DOHH2 (cell line): ENCODE results near the gene ULBP2.
A peak's percentile ranks its signal among the peaks of the same experiment; 100 is the strongest.
"Not testable (repeated sequence)": the region's sequence is repeated elsewhere in the genome, so short reads cannot be mapped to it uniquely, and the experiment has no call there.

ENCODE experiments used
- H3F3A ChIP-seq: fragments of 200-600 bp; sonication (generic), shearing (Covaris generic); 2 replicates; pipeline ENCODE4 v1.6.0; 2016; ENCODE audit warnings: antibody characterized with exemption, mild to moderate bottlenecking; ENCODE audit not compliant: control insufficient read depth, insufficient read depth
- H3K27ac ChIP-seq: fragments of 200-600 bp; sonication (generic); 2 replicates; pipeline ENCODE4 v1.5.1; 2014; ENCODE audit warnings: low read depth, mild to moderate bottlenecking, low read length, moderate library complexity
- H3K27me3 ChIP-seq: fragments of 200-600 bp; sonication (generic); 2 replicates; pipeline ENCODE4 v1.6.1; 2014; ENCODE audit warnings: mild to moderate bottlenecking, low read length, mixed read lengths; ENCODE audit not compliant: control insufficient read depth
- H3K36me3 ChIP-seq: fragments of 200-600 bp; sonication (generic); 2 replicates; pipeline ENCODE4 v1.6.1; 2014; ENCODE audit warnings: mild to moderate bottlenecking, low read length, moderate library complexity, mixed read lengths; ENCODE audit not compliant: control insufficient read depth
- H3K4me1 ChIP-seq: fragments of 200-600 bp; sonication (generic); 2 replicates; pipeline ENCODE4 v1.6.1; 2014; ENCODE audit warnings: mild to moderate bottlenecking, low read length, mixed read lengths; ENCODE audit not compliant: control insufficient read depth
- H3K4me2 ChIP-seq: fragments of 200-600 bp; sonication (generic); 2 replicates; pipeline ENCODE4 v1.6.0; 2014; ENCODE audit warnings: mild to moderate bottlenecking, low read length, moderate library complexity
- H3K4me3 ChIP-seq: fragments of 200-600 bp; sonication (generic); 2 replicates; pipeline ENCODE4 v1.5.1; 2014; ENCODE audit warnings: mild to moderate bottlenecking, low read length, mixed read lengths
- H3K79me2 ChIP-seq: fragments of 200-600 bp; sonication (generic); 2 replicates; pipeline ENCODE4 v1.6.1; 2014; ENCODE audit warnings: mild to moderate bottlenecking, low read length, mixed read lengths; ENCODE audit not compliant: control insufficient read depth
- H3K9me2 ChIP-seq: fragments of 200-600 bp; sonication (generic); replicated peaks from 2 replicates; pipeline ENCODE4 v1.6.1; 2014; ENCODE audit warnings: mild to moderate bottlenecking, low read length, mixed read lengths; ENCODE audit not compliant: control insufficient read depth
- H3K9me3 ChIP-seq: fragments of 200-600 bp; sonication (generic); 2 replicates; pipeline ENCODE4 v1.6.1; 2014; ENCODE audit warnings: antibody characterized with exemption, low read length, mixed read lengths; ENCODE audit not compliant: control insufficient read depth, insufficient read depth
- H4K20me1 ChIP-seq: fragments of 200-600 bp; sonication (generic); 2 replicates; pipeline ENCODE4 v1.6.0; 2014; ENCODE audit warnings: low read depth, mild to moderate bottlenecking, antibody characterized with exemption, low read length, moderate library complexity; ENCODE audit not compliant: control insufficient read depth, insufficient read depth
- CTCF ChIP-seq: fragments of 200-600 bp; sonication (generic); IDR thresholded peaks from one replicate; pipeline ENCODE4 v1.5.1; 2014; ENCODE audit warnings: antibody characterized with exemption, mild to moderate bottlenecking, low read depth, low read length; ENCODE audit not compliant: poor library complexity, severe bottlenecking
- EZH2phosphoT487 ChIP-seq: fragments of 200-600 bp; sonication (generic); IDR thresholded peaks from 2 replicates; pipeline ENCODE4 v1.6.1; 2017; ENCODE audit warnings: borderline replicate concordance, mild to moderate bottlenecking, antibody characterized with exemption, low read length, moderate library complexity, mixed read lengths

ULBP2 gene

GRCh38 chr6:149939909-149940671 lies 1.7 kb upstream of the ULBP2 start:
- no peak overlapping the region for H3K4me3 ChIP-seq
- TF ChIP-seq CTCF (no peak), EZH2phosphoT487 (no peak)
- H3K9me2 ChIP-seq: no peaks in the 10 kb centered on the region
- no peaks in the 10 kb centered on the region for H4K20me1 ChIP-seq
- H3K79me2 ChIP-seq: no peaks in the 10 kb centered on the region
- H3F3A ChIP-seq: no peaks in the 10 kb centered on the region
- no peak overlapping the region for H3K27ac ChIP-seq
- no peak overlapping the region for H3K4me2 ChIP-seq
- H3K9me3 ChIP-seq: no peaks in the 10 kb centered on the region
- H3K36me3 ChIP-seq: no peaks in the 10 kb centered on the region
- peaks cover 17% of the 10 kb centered on the region for H3K4me1 ChIP-seq
- H3K27me3 ChIP-seq: peaks cover 61% of the 10 kb centered on the region

DNA sequence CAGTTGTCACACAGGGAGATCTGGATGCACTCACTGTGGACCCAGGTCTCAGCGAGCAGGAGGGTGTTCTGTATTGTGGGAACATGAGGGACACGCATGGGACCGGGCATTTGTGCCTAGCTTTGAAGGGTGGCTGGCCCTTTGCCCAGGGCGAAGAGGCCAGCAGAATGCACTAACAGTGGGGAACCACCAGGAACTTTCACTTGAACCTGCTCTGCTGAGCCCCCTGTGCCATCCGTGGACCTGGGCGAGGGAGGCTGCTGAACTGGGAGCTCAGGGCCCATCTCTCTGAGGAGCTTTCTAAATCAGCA lies 1.2 kb upstream of the ULBP2 start:
- H3K27me3 ChIP-seq: peaks cover 55% of the 10 kb centered on the region
- TF ChIP-seq CTCF: no peak
- TF ChIP-seq EZH2phosphoT487: no peak
- no peak overlapping the region for H3K4me2 ChIP-seq

GRCh38 chr6:149942461-149942829 lies 631 bp downstream of the ULBP2 start:
- H3K36me3 ChIP-seq: no peaks in the 10 kb centered on the region
- peak overlapping the region; percentile 86 for H3K4me3 ChIP-seq
- H3K27me3 ChIP-seq: peaks cover 37% of the 10 kb centered on the region
- no peaks in the 10 kb centered on the region for H3F3A ChIP-seq
- H3K27ac ChIP-seq: no peak overlapping the region
- no peak for TF ChIP-seq CTCF
- TF ChIP-seq EZH2phosphoT487: no peak
- no peaks in the 10 kb centered on the region for H4K20me1 ChIP-seq
- H3K79me2 ChIP-seq: no peaks in the 10 kb centered on the region
- peaks cover 17% of the 10 kb centered on the region for H3K4me1 ChIP-seq
- H3K4me2 ChIP-seq: peak overlapping the region; percentile 96
- H3K9me3 ChIP-seq: no peaks in the 10 kb centered on the region
- no peaks in the 10 kb centered on the region for H3K9me2 ChIP-seq

More for the DNA sequence above, 1.2 kb upstream of the ULBP2 start:
- H3F3A ChIP-seq: no peaks in the 10 kb centered on the region
- H3K9me3 ChIP-seq: no peaks in the 10 kb centered on the region
- no peaks in the 10 kb centered on the region for H4K20me1 ChIP-seq
- no peak overlapping the region for H3K27ac ChIP-seq
- no peaks in the 10 kb centered on the region for H3K9me2 ChIP-seq
- peaks cover 17% of the 10 kb centered on the region for H3K4me1 ChIP-seq
- H3K79me2 ChIP-seq: no peaks in the 10 kb centered on the region
- H3K36me3 ChIP-seq: no peaks in the 10 kb centered on the region
- no peak overlapping the region for H3K4me3 ChIP-seq

GRCh38 chr6:149943321-149943720 lies 1.5 kb downstream of the ULBP2 start:
- not testable (repeated sequence) for H3K79me2 ChIP-seq, H3F3A ChIP-seq, H3K36me3 ChIP-seq, H3K9me3 ChIP-seq, H3K9me2 ChIP-seq, H3K27ac ChIP-seq, H4K20me1 ChIP-seq, H3K4me2 ChIP-seq, H3K4me3 ChIP-seq
- peaks cover 15% of the 10 kb centered on the region for H3K4me1 ChIP-seq
- peaks cover 31% of the 10 kb centered on the region for H3K27me3 ChIP-seq

GRCh38 chr6:149945276-149945675 lies 3.5 kb downstream of the ULBP2 start:
- H3K27me3 ChIP-seq: peaks cover 20% of the 10 kb centered on the region
- not testable (repeated sequence) for H3K36me3 ChIP-seq, H3K4me1 ChIP-seq, H3K9me3 ChIP-seq, H3K4me3 ChIP-seq, H3F3A ChIP-seq, H4K20me1 ChIP-seq, H3K79me2 ChIP-seq, H3K27ac ChIP-seq, H3K9me2 ChIP-seq, H3K4me2 ChIP-seq

DNA sequence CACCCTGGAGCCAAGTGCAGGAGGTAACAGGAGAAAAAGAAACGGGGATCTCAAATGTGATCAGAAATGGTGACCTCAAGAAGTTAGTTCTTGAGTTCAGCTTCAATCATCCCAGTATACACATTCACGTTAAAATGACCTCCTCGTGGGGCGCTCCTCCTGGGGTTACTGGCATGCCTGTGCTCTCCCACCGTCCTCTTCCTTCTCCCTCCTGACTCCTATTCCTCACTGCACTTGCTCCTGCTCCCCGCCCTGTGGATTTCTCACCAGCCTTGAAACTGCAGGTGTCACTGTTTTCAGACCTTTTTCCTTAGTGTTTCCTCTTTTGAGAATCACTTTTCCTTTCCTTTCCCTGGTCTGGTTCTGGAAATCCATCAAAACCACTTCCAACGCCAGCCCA lies 4.8 kb downstream of the ULBP2 start:
- not testable (repeated sequence) for H3K9me3 ChIP-seq, H3K79me2 ChIP-seq, H3K36me3 ChIP-seq, H3F3A ChIP-seq, H3K9me2 ChIP-seq, H3K4me2 ChIP-seq, H3K27ac ChIP-seq, H3K4me1 ChIP-seq, H4K20me1 ChIP-seq, H3K4me3 ChIP-seq
- H3K27me3 ChIP-seq: peaks cover 28% of the 10 kb centered on the region
